Activated T-cell treated with anti-CD3 and anti-CD28 coated beads, Interleukin-2, amount 50 U/mL, for 24 hours (primary cell): ENCODE measurements around the gene PCDHB7.
"Not testable (repeated sequence)": the region's sequence is repeated elsewhere in the genome, so short reads cannot be mapped to it uniquely, and the experiment has no call there.

Source experiments
- DNase-seq: peaks from one replicate; pipeline ENCODE4 v3.0.0-alpha.2; 2020
- H3K27ac Mint-ChIP-seq: 2 replicates; pipeline ENCODE4 v1.8.0; 2020; ENCODE audit warnings: mild to moderate bottlenecking, mixed read lengths
- H3K27me3 Mint-ChIP-seq: 2 replicates; pipeline ENCODE4 v1.8.0; 2020; ENCODE audit warnings: mixed read lengths
- H3K36me3 Mint-ChIP-seq: 2 replicates; pipeline ENCODE4 v1.8.0; 2020; ENCODE audit warnings: low read depth, mixed read lengths
- H3K4me1 Mint-ChIP-seq: 2 replicates; pipeline ENCODE4 v1.8.0; 2020; ENCODE audit warnings: low read depth, mixed read lengths
- H3K4me3 Mint-ChIP-seq: 2 replicates; pipeline ENCODE4 v1.8.0; 2020; ENCODE audit warnings: mild to moderate bottlenecking, moderate library complexity, mixed read lengths
- H3K9me3 Mint-ChIP-seq: 2 replicates; pipeline ENCODE4 v1.8.0; 2020; ENCODE audit warnings: mixed read lengths

Gene PCDHB7

GRCh38 chr5:141172381-141173204 is at the start of gene PCDHB7:
PCDHB7 (plus strand) TSS chr5:141172644; CDS start chr5:141172836, 192 bp downstream.
- Mint-ChIP-seq H3K9me3 (peaks cover 15% of the 10 kb centered on the region), H3K4me3 (no peak within 1 kb of the TSS), H3K27me3 (peaks cover 41% of the 10 kb centered on the region), H3K4me1 (peaks cover 2% of the 10 kb centered on the region), H3K27ac (no peak within 1 kb of the TSS), H3K36me3 (peaks cover 7% of the 10 kb centered on the region)
- DNase-seq = no peak

DNA sequence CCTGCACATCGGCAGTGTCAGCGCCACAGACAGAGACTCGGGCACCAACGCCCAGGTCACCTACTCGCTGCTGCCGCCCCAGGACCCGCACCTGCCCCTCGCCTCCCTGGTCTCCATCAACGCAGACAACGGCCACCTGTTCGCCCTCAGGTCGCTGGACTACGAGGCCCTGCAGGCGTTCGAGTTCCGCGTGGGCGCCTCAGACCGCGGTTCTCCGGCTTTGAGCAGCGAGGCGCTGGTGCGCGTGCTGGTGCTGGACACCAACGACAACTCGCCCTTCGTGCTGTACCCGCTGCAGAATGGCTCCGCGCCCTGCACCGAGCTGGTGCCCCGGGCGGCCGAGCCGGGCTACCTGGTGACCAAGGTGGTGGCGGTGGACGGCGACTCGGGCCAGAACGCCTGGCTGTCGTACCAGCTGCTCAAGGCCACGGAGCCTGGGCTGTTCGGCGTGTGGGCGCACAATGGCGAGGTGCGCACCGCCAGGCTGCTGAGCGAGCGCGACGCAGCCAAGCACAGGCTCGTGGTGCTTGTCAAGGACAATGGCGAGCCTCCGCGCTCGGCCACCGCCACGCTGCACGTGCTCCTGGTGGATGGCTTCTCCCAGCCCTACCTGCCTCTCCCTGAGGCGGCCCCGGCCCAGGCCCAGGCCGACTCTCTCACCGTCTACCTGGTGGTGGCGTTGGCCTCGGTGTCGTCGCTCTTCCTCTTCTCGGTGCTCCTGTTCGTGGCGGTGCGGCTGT is 48.9 kb upstream of the PCDHB7 start:
- peaks cover 34% of the 10 kb centered on the region for H3K27me3 Mint-ChIP-seq
- not testable (repeated sequence) for H3K36me3 Mint-ChIP-seq, H3K27ac Mint-ChIP-seq, H3K4me3 Mint-ChIP-seq, DNase-seq, H3K9me3 Mint-ChIP-seq, H3K4me1 Mint-ChIP-seq

DNA sequence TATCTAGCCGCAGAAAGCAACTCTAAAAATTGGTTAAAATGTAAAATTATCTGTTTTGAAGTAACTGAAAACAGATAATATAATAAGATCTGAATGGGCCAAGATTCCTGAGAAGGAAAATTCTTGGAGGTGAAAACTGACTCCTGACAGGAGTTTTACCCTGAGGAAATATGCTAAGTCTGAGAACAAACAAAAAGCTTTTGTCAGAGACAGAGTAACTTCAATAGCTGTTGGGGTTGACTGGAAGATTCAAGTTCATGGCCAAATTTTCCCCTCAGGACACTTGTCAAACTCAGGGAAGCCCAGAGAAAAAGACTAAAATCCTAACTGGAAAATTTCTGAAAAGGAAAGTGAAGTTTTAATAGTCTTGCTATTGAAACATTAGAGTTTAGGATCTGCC is 45.1 kb upstream of the PCDHB7 start:
- Mint-ChIP-seq H3K4me3 (no peak overlapping the region), H3K27ac (no peak overlapping the region), H3K27me3 (peaks cover 25% of the 10 kb centered on the region), H3K9me3 (peaks cover 9% of the 10 kb centered on the region), H3K36me3 (peaks cover 2% of the 10 kb centered on the region), H3K4me1 (no peaks in the 10 kb centered on the region)
- no peak for DNase-seq

DNA sequence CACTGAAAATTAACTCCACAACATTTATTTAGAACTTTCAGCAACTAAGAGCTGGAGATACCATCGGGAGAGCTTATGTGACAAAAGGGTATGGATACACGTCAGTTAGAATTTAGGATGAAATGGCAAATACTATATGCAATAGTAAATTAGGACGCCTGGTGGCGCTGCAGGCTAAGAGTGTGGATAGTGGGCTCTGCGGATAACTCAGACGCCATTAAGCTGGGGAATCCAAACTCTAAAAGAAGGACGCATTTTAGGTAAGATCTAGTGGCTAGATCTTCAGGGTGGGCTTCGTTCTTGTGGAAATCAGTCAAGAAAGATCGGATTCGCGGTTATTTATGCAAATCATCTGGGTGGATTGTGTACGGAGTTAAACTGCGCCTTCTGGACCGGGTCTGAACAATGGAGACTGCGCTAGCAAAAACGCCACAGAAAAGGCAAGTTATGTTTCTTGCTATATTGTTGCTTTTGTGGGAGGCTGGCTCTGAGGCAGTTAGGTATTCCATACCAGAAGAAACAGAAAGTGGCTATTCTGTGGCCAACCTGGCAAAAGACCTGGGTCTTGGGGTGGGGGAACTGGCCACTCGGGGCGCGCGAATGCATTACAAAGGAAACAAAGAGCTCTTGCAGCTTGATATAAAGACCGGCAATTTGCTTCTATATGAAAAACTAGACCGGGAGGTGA is 37.3 kb upstream of the PCDHB7 start, which contains the start of gene PCDHB5:
TSS of gene PCDHB5 (plus strand) at position 177 of the 688 bp plus-strand sequence. CDS start at position 406, 229 bp downstream.
- DNase-seq = no peak
- Mint-ChIP-seq H3K27me3 (peaks cover 41% of the 10 kb centered on the region), H3K4me3 (peak within 1 kb of the TSS; percentile 11)

GRCh38 chr5:141135718-141136266 is 36.7 kb upstream of the PCDHB7 start:
- Mint-ChIP-seq H3K4me3 (no peak overlapping the region), H3K27ac (no peak overlapping the region), H3K36me3 (peaks cover 3% of the 10 kb centered on the region), H3K4me1 (peaks cover 5% of the 10 kb centered on the region), H3K27me3 (peaks cover 39% of the 10 kb centered on the region), H3K9me3 (peaks cover 45% of the 10 kb centered on the region)
- DNase-seq = no peak

More for the DNA sequence above, 37.3 kb upstream of the PCDHB7 start, which contains the start of gene PCDHB5:
- peaks cover 5% of the 10 kb centered on the region for H3K4me1 Mint-ChIP-seq
- peaks cover 45% of the 10 kb centered on the region for H3K9me3 Mint-ChIP-seq
- H3K27ac Mint-ChIP-seq = no peak within 1 kb of the TSS
- H3K36me3 Mint-ChIP-seq = peaks cover 3% of the 10 kb centered on the region

DNA sequence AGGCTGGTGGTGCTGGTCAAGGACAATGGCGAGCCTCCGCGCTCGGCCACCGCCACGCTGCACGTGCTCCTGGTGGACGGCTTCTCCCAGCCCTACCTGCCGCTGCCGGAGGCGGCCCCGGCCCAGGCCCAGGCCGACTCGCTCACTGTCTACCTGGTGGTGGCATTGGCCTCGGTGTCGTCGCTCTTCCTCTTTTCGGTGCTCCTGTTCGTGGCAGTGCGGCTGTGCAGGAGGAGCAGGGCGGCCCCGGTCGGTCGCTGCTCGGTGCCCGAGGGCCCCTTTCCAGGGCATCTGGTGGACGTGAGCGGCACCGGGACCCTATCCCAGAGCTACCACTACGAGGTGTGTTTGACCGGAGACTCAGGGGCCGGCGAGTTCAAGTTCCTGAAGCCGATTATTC is 35.1 kb upstream of the PCDHB7 start:
- not testable (repeated sequence) for H3K4me3 Mint-ChIP-seq

DNA sequence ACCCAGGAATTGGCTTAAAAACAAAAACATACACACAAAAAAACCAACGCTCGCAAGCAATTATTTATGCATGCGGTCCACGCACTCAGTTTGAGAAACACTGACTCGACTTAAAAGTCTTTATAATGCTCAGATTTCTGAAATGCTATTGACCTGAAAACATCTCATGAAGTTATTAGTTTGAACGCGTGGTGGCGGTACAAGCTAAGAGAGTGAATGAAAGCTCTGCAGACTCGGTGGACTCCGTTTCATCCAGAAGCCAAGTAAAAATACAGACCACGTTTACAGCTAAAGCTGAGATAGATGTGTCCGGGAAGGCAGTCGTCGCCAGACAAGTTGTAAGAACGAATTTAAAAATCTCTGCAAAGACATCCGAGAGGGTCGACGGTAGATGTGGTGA is 22.6 kb upstream of the PCDHB7 start, which contains the start of gene PCDHB6:
TSS of gene PCDHB6 (plus strand) at position 246 of the 400 bp plus-strand sequence. CDS start 201 bp downstream, outside the sequence.
- DNase-seq = no peak
- Mint-ChIP-seq H3K27ac (no peak within 1 kb of the TSS), H3K4me3 (no peak within 1 kb of the TSS)

More for the DNA sequence above, 35.1 kb upstream of the PCDHB7 start:
- Mint-ChIP-seq H3K9me3 (peaks cover 45% of the 10 kb centered on the region), H3K27me3 (peaks cover 39% of the 10 kb centered on the region)
- not testable (repeated sequence) for DNase-seq, H3K4me1 Mint-ChIP-seq, H3K36me3 Mint-ChIP-seq, H3K27ac Mint-ChIP-seq

DNA sequence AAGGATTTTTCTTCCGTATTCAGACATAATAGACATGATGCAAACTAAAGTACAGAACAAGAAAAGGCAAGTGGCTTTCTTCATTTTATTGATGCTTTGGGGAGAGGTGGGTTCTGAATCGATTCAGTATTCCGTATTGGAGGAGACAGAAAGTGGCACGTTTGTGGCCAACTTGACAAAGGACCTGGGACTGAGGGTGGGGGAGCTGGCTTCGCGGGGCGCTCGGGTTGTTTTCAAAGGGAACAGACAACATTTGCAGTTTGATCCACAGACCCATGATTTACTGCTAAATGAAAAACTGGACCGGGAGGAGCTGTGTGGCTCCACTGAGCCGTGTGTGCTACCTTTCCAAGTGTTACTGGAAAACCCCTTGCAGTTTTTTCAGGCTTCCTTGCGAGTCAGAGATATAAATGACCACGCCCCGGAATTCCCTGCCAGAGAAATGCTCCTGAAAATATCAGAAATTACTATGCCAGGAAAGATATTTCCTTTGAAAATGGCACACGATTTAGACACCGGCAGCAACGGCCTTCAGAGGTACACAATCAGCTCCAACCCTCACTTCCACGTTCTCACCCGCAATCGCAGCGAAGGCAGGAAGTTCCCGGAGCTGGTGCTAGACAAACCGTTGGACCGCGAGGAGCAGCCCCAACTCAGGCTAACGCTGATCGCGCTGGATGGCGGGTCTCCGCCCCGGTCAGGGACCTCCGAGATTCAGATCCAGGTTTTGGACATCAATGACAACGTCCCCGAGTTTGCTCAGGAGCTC is 22.0 kb upstream of the PCDHB7 start:
- Mint-ChIP-seq H3K9me3 (peaks cover 25% of the 10 kb centered on the region), H3K27me3 (peaks cover 63% of the 10 kb centered on the region), H3K4me3 (no peak overlapping the region), H3K36me3 (peaks cover 9% of the 10 kb centered on the region), H3K4me1 (peaks cover 5% of the 10 kb centered on the region), H3K27ac (no peak overlapping the region)
- DNase-seq = no peak

More for the DNA sequence above, 22.6 kb upstream of the PCDHB7 start, which contains the start of gene PCDHB6:
- H3K36me3 Mint-ChIP-seq = peaks cover 9% of the 10 kb centered on the region
- H3K27me3 Mint-ChIP-seq = peaks cover 61% of the 10 kb centered on the region
- H3K4me1 Mint-ChIP-seq = peaks cover 5% of the 10 kb centered on the region
- H3K9me3 Mint-ChIP-seq = peaks cover 25% of the 10 kb centered on the region

DNA sequence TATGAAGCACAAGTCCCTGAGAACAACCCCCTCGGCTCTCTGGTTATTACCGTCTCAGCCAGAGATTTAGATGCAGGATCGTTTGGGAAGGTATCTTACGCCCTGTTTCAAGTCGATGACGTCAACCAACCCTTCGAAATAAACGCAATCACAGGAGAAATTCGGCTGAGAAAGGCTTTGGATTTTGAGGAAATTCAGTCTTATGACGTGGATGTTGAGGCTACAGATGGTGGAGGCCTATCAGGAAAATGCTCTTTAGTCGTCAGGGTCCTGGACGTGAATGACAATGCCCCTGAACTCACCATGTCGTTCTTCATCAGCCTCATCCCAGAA is 21.5 kb upstream of the PCDHB7 start:
- H3K4me3 Mint-ChIP-seq = no peak overlapping the region
- H3K9me3 Mint-ChIP-seq = peaks cover 27% of the 10 kb centered on the region
- H3K27ac Mint-ChIP-seq = no peak overlapping the region
- peaks cover 9% of the 10 kb centered on the region for H3K36me3 Mint-ChIP-seq
- peaks cover 5% of the 10 kb centered on the region for H3K4me1 Mint-ChIP-seq
- DNase-seq = no peak
- peaks cover 69% of the 10 kb centered on the region for H3K27me3 Mint-ChIP-seq

DNA sequence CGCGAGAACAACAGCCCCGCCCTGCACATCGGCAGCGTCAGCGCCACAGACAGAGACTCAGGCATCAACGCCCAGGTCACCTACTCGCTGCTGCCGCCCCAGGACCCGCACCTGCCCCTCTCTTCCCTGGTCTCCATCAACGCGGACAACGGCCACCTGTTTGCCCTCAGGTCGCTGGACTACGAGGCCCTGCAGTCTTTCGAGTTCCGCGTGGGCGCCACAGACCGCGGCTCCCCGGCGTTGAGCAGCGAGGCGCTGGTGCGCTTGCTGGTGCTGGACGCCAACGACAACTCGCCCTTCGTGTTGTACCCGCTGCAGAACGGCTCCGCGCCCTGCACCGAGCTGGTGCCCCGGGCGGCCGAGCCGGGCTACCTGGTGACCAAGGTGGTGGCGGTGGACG is 20.8 kb upstream of the PCDHB7 start:
- H3K27ac Mint-ChIP-seq, H3K4me3 Mint-ChIP-seq, H3K4me1 Mint-ChIP-seq, DNase-seq: not testable (repeated sequence)
- Mint-ChIP-seq H3K27me3 (peaks cover 75% of the 10 kb centered on the region), H3K36me3 (peaks cover 11% of the 10 kb centered on the region), H3K9me3 (peaks cover 32% of the 10 kb centered on the region)

DNA sequence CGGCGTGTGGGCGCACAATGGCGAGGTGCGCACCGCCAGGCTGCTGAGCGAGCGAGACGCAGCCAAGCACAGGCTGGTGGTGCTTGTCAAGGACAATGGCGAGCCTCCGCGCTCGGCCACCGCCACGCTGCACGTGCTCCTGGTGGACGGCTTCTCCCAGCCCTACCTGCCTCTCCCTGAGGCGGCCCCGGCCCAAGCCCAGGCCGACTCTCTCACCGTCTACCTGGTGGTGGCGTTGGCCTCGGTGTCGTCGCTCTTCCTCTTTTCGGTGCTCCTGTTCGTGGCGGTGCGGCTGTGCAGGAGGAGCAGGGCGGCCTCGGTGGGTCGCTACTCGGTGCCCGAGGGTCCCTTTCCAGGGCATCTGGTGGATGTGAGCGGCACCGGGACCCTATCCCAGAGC is 20.3 kb upstream of the PCDHB7 start:
- H3K36me3 Mint-ChIP-seq = peaks cover 11% of the 10 kb centered on the region
- H3K4me1 Mint-ChIP-seq, DNase-seq, H3K27ac Mint-ChIP-seq, H3K4me3 Mint-ChIP-seq: not testable (repeated sequence)
- H3K9me3 Mint-ChIP-seq = peaks cover 35% of the 10 kb centered on the region
- H3K27me3 Mint-ChIP-seq = peaks cover 80% of the 10 kb centered on the region

DNA sequence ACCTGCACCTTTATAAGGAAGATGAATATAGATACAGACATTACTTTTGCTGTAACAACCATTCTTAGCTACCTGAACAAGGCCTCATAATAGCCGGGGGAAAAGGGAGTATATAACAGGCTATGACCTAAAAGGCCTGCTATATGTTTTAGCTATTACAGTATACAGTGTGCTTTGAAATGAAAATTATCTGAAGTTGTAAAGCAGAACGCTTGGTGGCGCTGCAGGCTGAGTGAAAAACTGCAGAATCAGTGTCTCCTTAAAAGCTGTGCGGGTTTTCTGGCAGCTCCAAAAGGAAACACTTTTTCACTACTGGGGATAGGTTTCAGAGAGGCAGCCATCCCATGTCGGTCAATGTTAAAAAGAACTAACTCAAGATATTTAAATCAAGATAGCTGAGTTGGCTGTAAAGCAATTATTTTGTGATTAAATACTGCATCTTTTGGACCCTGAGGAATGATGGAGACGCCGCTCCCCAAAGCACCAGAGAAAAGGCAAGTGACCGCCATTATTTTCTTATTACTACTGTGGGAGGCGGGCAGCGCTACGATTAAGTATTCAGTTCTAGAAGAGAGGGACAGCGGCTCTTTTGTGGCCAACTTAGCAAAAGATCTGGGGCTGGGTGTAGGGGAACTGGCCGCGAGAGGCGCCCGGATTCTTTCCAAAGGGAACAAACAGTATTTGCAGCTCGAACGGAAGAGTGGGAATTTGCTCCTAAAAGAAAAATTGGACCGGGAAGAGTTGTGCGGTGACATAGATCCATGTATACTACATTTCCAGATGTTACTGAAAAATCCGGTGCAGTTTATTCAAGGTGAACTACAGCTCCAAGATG is 16.7 kb upstream of the PCDHB7 start:
- no peak overlapping the region for H3K27ac Mint-ChIP-seq
- no peaks in the 10 kb centered on the region for H3K4me1 Mint-ChIP-seq
- peaks cover 66% of the 10 kb centered on the region for H3K27me3 Mint-ChIP-seq
- H3K36me3 Mint-ChIP-seq = peaks cover 10% of the 10 kb centered on the region
- H3K4me3 Mint-ChIP-seq = no peak overlapping the region
- H3K9me3 Mint-ChIP-seq = peaks cover 35% of the 10 kb centered on the region
- DNase-seq = no peak

- not testable (repeated sequence) for H3K36me3 Mint-ChIP-seq, H3K4me3 Mint-ChIP-seq, DNase-seq, H3K4me1 Mint-ChIP-seq, H3K27ac Mint-ChIP-seq
- H3K9me3 Mint-ChIP-seq = peaks cover 26% of the 10 kb centered on the region
- H3K27me3 Mint-ChIP-seq = peaks cover 53% of the 10 kb centered on the region
Observed at GRCh38 chr5:141157356-141157755, 15.1 kb upstream of the PCDHB7 start.
